Right cardiac atrium (tissue), 5 donors: ENCODE data around the gene C10orf53. TPM values are rescaled to one million over a fixed set of nuclear protein-coding genes. Genes with fewer than 3 reads are reported as not detected.

Experiments
- ATAC-seq, 2 donors: fragments of 200-7000 bp; cut with Tn5 transposase; one replicate each; pipeline versions ENCODE4 v1.8.0 to v1.9.1; 2020; ENCODE audit warnings: moderate library complexity in 2 of 2, mild to moderate bottlenecking in 1 of 2
- DNase-seq, 3 donors: peaks; one replicate each; pipeline ENCODE4 v3.0.0-alpha.2; 2020
- H3K27ac ChIP-seq: one replicate; pipeline ENCODE4 v1.5.1; 2013; ENCODE audit warnings: mild to moderate bottlenecking, low read length, control low read depth, moderate library complexity
- H3K27me3 ChIP-seq: one replicate; pipeline ENCODE4 v1.6.1; 2013; ENCODE audit not compliant: control insufficient read depth, insufficient read depth
- H3K4me1 ChIP-seq: one replicate; pipeline ENCODE4 v1.6.1; 2013; ENCODE audit warnings: low read length; ENCODE audit not compliant: control insufficient read depth, insufficient read depth
- H3K4me3 ChIP-seq: one replicate; pipeline ENCODE4 v1.5.1; 2013; ENCODE audit warnings: low read length, control low read depth
- H3K9me3 ChIP-seq: one replicate; pipeline ENCODE4 v1.6.1; 2013; ENCODE audit warnings: low read length; ENCODE audit not compliant: control insufficient read depth
- WGBS: extraction: QIAGEN DNeasy Blood & Tissue Kit; methylation state at CpG from one replicate; pipeline ENCODE4 v1.1.7; 2013; 5-methylcytosine and 5-hydroxymethylcytosine counted together
- intact Hi-C, 4 donors: fragments of 100-400 bp; cut with DNase I; formaldehyde crosslinking; loops; one replicate each; pipeline versions ENCODE4 v1.11.0 to v1.14.0; 2022 to 2023
- polyA plus RNA-seq: library from polyadenylated mRNA; stranded (reverse); fragments of 200-250 nt; gene quantifications from one replicate; pipeline ENCODE4 v1.2.3, GENCODE V29; 2013
- total RNA-seq, 4 donors: library from RNA; stranded (reverse); fragmentation: NEBNext Ultra II Directional; extraction: Animal tissue kit (Norgen Biotek cat#: 25700); gene quantifications; one replicate each; pipeline ENCODE4 v1.2.1, GENCODE V29; 2021
- donor health status: healthy with polysubstance abuse.
- donor health status: DM: no; HTN: yes; CAD: no.
- donor health status: DM: no; HTN: no; CAD: no.
- donor health status: DM: no; HTN: yes; CAD: no; lungs with severe emphysema.
- donor health status: DM: yes; HTN: yes; CAD: no.

Gene C10orf53
- total and polyA plus RNA-seq, 5 donors: not detected

- ATAC-seq (no peak), DNase-seq (no peak)
- intact Hi-C loops: no loop called here
- Histone ChIP-seq H3K27me3 (no peaks in the 10 kb centered on the region), H3K4me3 (no peak overlapping the region), H3K4me1 (no peaks in the 10 kb centered on the region), H3K27ac (no peak overlapping the region), H3K9me3 (peaks cover 2% of the 10 kb centered on the region)
- 74% methylated on average over 11 of the region's 11 CpGs for WGBS
These were observed 26.1 kb upstream of the C10orf53 start for GRCh38 chr10:49653273-49653929.

DNA sequence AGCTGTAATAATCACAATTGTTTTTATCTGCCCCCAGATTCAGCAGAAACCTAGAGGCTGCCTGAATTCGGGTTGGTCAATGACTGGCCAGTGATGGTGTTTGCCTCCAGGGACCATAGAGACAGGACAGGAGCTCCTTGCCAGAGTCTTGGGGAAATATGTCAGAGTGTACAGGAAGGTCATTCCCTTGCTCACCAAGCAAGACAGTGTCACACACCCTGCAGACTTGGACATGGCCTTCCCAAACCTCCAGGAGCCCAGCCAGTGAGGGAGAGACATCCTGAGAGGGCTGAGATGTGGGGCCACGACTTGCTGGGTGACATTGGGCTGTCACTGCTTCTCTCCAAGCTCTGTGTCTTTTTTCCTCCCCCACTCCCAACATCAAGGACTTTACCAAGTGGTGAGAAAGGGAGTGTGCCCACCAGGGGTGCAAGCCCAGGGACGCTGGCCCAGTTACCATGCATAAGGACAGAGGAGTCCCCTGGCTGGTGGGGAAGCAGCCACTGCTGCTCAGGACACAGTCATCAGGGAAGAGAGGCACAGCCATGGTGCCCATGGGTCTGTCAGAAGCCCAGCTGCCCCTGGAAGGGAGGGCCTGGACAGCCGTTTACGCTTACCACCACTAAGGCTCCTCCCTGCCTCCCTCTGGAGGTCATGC is 25.3 kb upstream of the C10orf53 start:
- Histone ChIP-seq H3K9me3 (peaks cover 2% of the 10 kb centered on the region), H3K4me1 (no peaks in the 10 kb centered on the region), H3K27ac (no peak overlapping the region), H3K27me3 (no peaks in the 10 kb centered on the region), H3K4me3 (no peak overlapping the region)
- ATAC-seq (no peak), DNase-seq (no peak)
- 47% methylated on average over 5 of the region's 5 CpGs for WGBS
- intact Hi-C loops: no loop called here

DNA sequence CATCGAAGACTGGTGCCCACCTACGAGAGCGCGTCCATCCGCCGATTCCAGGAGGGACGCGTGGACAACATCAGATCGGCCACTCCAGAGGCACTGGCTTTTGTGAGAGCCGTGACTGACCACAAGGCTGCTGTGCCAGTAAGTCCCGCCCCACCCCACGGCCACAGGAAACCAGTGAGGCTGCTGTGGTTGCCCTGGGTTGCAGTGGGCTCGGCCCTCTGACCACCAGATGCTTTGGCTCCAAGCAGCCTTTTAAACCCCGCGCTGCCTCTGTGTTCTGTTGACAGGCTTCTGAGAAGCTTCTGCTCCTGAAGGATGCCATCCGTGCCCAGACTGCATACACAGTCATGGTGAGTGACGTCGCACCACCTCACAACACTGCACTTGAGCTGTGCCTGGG is 24.4 kb upstream of the C10orf53 start:
- Histone ChIP-seq H3K27me3 (no peaks in the 10 kb centered on the region), H3K4me1 (no peaks in the 10 kb centered on the region), H3K27ac (no peak overlapping the region), H3K9me3 (peaks cover 2% of the 10 kb centered on the region), H3K4me3 (no peak overlapping the region)
- intact Hi-C loops: no loop called here
- DNase-seq: no peak
- ATAC-seq: no peak
- WGBS: 85% methylated on average over 18 of the region's 18 CpGs

DNA sequence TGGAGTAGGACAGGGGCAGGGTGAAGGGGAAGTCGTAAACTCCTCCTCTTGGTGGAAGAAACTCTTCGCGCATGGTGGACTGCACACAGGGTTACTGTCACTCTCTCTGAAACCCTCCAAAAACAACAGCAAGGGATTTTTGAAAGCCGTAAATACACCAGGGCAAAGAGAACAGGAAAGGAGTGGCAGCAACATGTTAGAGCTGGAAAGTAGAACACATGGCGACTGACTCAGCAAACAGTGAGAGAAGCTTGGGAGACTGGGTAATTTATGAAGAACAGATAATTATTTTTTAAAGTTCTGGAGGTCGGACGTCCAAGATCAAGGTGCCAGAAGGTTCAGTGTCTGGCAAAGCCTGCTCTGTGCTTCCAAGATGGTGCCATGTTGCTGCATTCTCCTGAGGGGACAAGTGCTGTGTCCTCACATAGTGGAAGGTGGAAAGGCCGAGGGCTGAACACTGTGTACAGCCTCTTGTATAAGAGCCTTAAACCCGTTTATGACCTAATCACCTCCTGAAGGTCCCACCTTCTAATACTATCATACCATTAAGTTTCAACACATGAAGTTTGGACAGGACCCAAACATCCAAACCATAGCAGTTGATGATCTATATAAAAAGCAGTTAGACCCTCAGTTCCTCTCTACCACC is 22.5 kb upstream of the C10orf53 start:
- DNase-seq: no peak
- H3K9me3 ChIP-seq: peaks cover 2% of the 10 kb centered on the region
- no peaks in the 10 kb centered on the region for H3K27me3 ChIP-seq
- no peak overlapping the region for H3K4me3 ChIP-seq
- no peak overlapping the region for H3K27ac ChIP-seq
- WGBS: 78% methylated on average over 9 of the region's 9 CpGs
- ATAC-seq: no peak
- no peaks in the 10 kb centered on the region for H3K4me1 ChIP-seq
- intact Hi-C loops: no loop called here

DNA sequence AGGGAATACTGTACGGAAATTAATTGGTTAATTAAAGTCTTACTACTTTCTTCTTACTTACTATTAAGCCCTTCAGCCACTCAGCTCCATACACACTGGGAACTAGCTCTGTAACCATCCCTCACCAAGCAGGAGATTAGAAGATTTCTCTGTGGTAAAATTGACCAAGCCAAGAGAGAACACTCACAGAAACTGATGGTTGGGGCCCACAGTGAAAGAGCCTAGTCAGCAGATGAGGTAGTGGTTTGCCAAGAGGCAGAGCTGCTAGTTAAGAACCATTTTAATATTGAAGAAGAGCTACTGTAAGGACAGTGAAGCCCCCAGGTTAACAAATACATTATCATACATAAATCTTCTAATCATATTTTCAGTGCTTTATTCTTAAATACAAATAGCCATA is 21.8 kb upstream of the C10orf53 start:
- no peaks in the 10 kb centered on the region for H3K27me3 ChIP-seq
- 71% methylated on average over 1 of the region's 1 CpG for WGBS
- ATAC-seq (no peak), DNase-seq (no peak)
- peaks cover 2% of the 10 kb centered on the region for H3K9me3 ChIP-seq
- H3K4me3 ChIP-seq: no peak overlapping the region
- intact Hi-C loops: no loop called here
- no peak overlapping the region for H3K27ac ChIP-seq
- H3K4me1 ChIP-seq: no peaks in the 10 kb centered on the region

GRCh38 chr10:49661140-49661856 is 18.2 kb upstream of the C10orf53 start:
- ATAC-seq (no peak), DNase-seq (no peak)
- WGBS: 58% methylated on average over 8 of the region's 8 CpGs

GRCh38 chr10:49662169-49662830 is 17.2 kb upstream of the C10orf53 start:
- no peaks in the 10 kb centered on the region for H3K4me1 ChIP-seq
- no peak for DNase-seq
- 86% methylated on average over 15 of the region's 15 CpGs for WGBS
- ATAC-seq: no peak
- no peak overlapping the region for H3K4me3 ChIP-seq
- no peaks in the 10 kb centered on the region for H3K9me3 ChIP-seq
- intact Hi-C loops: no loop called here
- no peaks in the 10 kb centered on the region for H3K27me3 ChIP-seq
- H3K27ac ChIP-seq: no peak overlapping the region

More at GRCh38 chr10:49661140-49661856, 18.2 kb upstream of the C10orf53 start:
- Histone ChIP-seq H3K9me3 (peaks cover 2% of the 10 kb centered on the region), H3K27me3 (no peaks in the 10 kb centered on the region), H3K4me3 (no peak overlapping the region), H3K4me1 (no peaks in the 10 kb centered on the region), H3K27ac (no peak overlapping the region)
- intact Hi-C loops: no loop called here

GRCh38 chr10:49663596-49663995 is 15.9 kb upstream of the C10orf53 start:
- H3K27ac ChIP-seq: no peak overlapping the region
- WGBS: 73% methylated on average over 6 of the region's 6 CpGs

GRCh38 chr10:49664006-49664841 is 15.2 kb upstream of the C10orf53 start:
- H3K9me3 ChIP-seq: no peaks in the 10 kb centered on the region
- WGBS: 75% methylated on average over 7 of the region's 7 CpGs
- intact Hi-C loops: no loop called here
- H3K4me3 ChIP-seq: no peak overlapping the region
- no peak for DNase-seq
- no peak overlapping the region for H3K27ac ChIP-seq
- H3K27me3 ChIP-seq: no peaks in the 10 kb centered on the region
- no peaks in the 10 kb centered on the region for H3K4me1 ChIP-seq
- ATAC-seq: no peak

More at GRCh38 chr10:49663596-49663995, 15.9 kb upstream of the C10orf53 start:
- no peaks in the 10 kb centered on the region for H3K9me3 ChIP-seq
- no peak for DNase-seq
- no peaks in the 10 kb centered on the region for H3K4me1 ChIP-seq
- intact Hi-C loops: no loop called here
- no peak overlapping the region for H3K4me3 ChIP-seq
- ATAC-seq: no peak
- H3K27me3 ChIP-seq: no peaks in the 10 kb centered on the region

GRCh38 chr10:49664842-49665355 is 14.6 kb upstream of the C10orf53 start:
- no peaks in the 10 kb centered on the region for H3K4me1 ChIP-seq
- no peak overlapping the region for H3K27ac ChIP-seq
- intact Hi-C loops: no loop called here
- ATAC-seq (no peak), DNase-seq (no peak)
- H3K9me3 ChIP-seq: no peaks in the 10 kb centered on the region
- no peak overlapping the region for H3K4me3 ChIP-seq
- WGBS: 72% methylated on average over 4 of the region's 4 CpGs
- no peaks in the 10 kb centered on the region for H3K27me3 ChIP-seq
